Measurements from ENCODE around the gene CNIH3.

CNIH3 gene

GRCh38 chr1:224666078-224666477 lies 50.0 kb downstream of the CNIH3 start:
- Histone ChIP-seq H3K4me1 (ENCODE audit: insufficient read depth, low read length) (peaks cover 21% of the 10 kb centered on the region), H3K4me3 (ENCODE audit: low read length) (no peak overlapping the region), H3K36me3 (ENCODE audit: insufficient read depth, low read length) (no peaks in the 10 kb centered on the region)

DNA sequence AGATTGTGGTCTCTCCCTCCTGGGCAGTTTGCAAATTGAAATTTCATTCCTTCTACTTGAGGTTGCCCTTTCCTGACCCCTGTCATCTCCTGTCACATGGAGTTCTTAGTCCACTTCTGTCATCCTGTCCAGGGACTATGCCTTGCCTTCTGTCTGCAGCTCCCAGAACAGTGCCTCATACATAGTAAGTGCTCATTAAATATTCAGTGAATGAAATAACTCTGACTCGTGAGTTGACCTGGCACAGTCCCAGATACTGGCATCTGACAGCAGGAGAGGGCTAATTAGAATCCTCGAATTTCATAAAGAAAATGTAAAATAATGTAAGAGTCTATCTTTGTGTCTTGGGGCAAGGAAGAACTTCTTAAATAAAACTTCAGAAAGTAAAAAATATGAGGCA lies 50.8 kb downstream of the CNIH3 start:
- H3K4me1 ChIP-seq (ENCODE audit: insufficient read depth, low read length): peaks cover 21% of the 10 kb centered on the region
- no peak overlapping the region for H3K4me3 ChIP-seq (ENCODE audit: low read length)
- no peaks in the 10 kb centered on the region for H3K9me3 ChIP-seq (ENCODE audit: low read length)
- no peaks in the 10 kb centered on the region for H3K36me3 ChIP-seq (ENCODE audit: insufficient read depth, low read length)
- no peaks in the 10 kb centered on the region for H3K27me3 ChIP-seq (ENCODE audit: insufficient read depth, low read length)
- no peak overlapping the region for H2AFZ ChIP-seq (ENCODE audit: low read depth, low read length)

More at GRCh38 chr1:224666078-224666477, 50.0 kb downstream of the CNIH3 start:
- H3K27me3 ChIP-seq (ENCODE audit: insufficient read depth, low read length): no peaks in the 10 kb centered on the region
- H3K9me3 ChIP-seq (ENCODE audit: low read length): no peaks in the 10 kb centered on the region
- no peak overlapping the region for H2AFZ ChIP-seq (ENCODE audit: low read depth, low read length)

GRCh38 chr1:224668984-224669383 lies 52.9 kb downstream of the CNIH3 start:
- Histone ChIP-seq H3K4me1 (ENCODE audit: insufficient read depth, low read length) (peaks cover 21% of the 10 kb centered on the region), H3K27me3 (ENCODE audit: insufficient read depth, low read length) (no peaks in the 10 kb centered on the region), H2AFZ (ENCODE audit: low read depth, low read length) (no peak overlapping the region)

DNA sequence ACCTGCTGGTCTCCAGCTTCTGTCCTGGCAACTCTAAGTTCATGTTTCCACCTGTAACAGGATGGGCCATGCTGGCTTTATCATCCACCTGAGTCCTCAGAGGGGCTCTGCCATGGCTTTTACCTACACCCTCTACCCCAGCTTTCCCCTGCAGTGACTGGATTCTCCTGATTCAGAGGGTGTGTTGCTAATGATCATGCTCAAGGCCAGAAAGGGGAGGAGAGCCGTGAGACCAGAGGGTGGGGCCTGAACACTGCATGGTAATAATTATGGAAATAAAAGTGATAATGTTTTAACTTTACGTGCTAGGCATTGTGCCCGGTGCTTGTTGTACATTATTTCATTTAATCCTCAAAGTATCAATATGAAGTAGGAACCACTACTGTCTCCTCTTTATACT lies 53.3 kb downstream of the CNIH3 start:
- Histone ChIP-seq H3K9me3 (ENCODE audit: low read length) (no peaks in the 10 kb centered on the region), H3K4me1 (ENCODE audit: insufficient read depth, low read length) (peaks cover 21% of the 10 kb centered on the region), H3K36me3 (ENCODE audit: insufficient read depth, low read length) (no peaks in the 10 kb centered on the region), H3K27me3 (ENCODE audit: insufficient read depth, low read length) (no peaks in the 10 kb centered on the region), H2AFZ (ENCODE audit: low read depth, low read length) (no peak overlapping the region), H3K4me3 (ENCODE audit: low read length) (no peak overlapping the region)

More at GRCh38 chr1:224668984-224669383, 52.9 kb downstream of the CNIH3 start:
- H3K36me3 ChIP-seq (ENCODE audit: insufficient read depth, low read length): no peaks in the 10 kb centered on the region
- no peak overlapping the region for H3K4me3 ChIP-seq (ENCODE audit: low read length)
- H3K9me3 ChIP-seq (ENCODE audit: low read length): no peaks in the 10 kb centered on the region

GRCh38 chr1:224670506-224670905 lies 54.4 kb downstream of the CNIH3 start:
- no peaks in the 10 kb centered on the region for H3K9me3 ChIP-seq (ENCODE audit: low read length)
- no peak overlapping the region for H2AFZ ChIP-seq (ENCODE audit: low read depth, low read length)
- H3K4me1 ChIP-seq (ENCODE audit: insufficient read depth, low read length): peaks cover 21% of the 10 kb centered on the region
- H3K4me3 ChIP-seq (ENCODE audit: low read length): no peak overlapping the region
- no peaks in the 10 kb centered on the region for H3K36me3 ChIP-seq (ENCODE audit: insufficient read depth, low read length)
- H3K27me3 ChIP-seq (ENCODE audit: insufficient read depth, low read length): no peaks in the 10 kb centered on the region

DNA sequence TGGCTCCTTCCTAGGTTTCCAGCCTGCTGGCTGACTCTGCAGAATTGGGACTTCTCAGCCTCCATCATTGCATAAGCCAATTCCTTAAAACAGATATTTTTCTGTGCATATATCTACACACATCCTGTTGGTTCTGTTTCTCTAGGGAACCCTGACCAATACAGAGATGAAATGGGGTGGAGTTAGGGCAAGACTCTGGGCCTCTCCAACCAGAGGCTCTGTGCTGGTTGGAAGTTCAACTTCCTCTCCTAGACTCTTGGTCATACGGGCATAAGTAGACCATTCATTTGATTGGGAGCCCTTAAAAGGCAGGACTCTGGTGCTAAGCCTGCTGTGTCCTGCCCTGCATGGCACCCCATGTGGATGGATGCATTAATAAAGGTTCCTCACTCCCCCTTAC lies 55.0 kb downstream of the CNIH3 start:
- Histone ChIP-seq H3K27me3 (ENCODE audit: insufficient read depth, low read length) (no peaks in the 10 kb centered on the region), H3K36me3 (ENCODE audit: insufficient read depth, low read length) (no peaks in the 10 kb centered on the region), H3K9me3 (ENCODE audit: low read length) (no peaks in the 10 kb centered on the region), H3K4me3 (ENCODE audit: low read length) (no peak overlapping the region), H2AFZ (ENCODE audit: low read depth, low read length) (no peak overlapping the region), H3K4me1 (ENCODE audit: insufficient read depth, low read length) (peaks cover 17% of the 10 kb centered on the region)

DNA sequence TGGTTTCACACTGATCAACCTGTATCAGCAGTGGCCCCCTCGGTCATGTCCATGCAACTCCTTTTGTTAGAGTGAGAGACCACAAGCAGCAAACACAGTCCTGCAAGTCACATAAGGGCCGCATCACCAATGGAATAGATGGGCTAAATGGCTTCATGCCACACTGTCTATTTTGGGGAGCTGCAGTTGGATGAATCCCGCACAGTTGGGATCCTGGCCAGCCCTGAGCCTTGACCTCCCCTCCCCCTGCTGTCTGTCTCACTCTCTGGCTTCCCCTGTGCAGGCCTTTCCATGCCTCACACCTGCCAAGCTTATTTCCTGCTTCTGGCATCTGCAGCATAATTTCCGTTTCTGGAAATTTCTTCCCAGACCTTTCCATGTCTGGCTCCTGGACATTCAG lies 57.0 kb downstream of the CNIH3 start:
- no peaks in the 10 kb centered on the region for H3K9me3 ChIP-seq (ENCODE audit: low read length)
- no peaks in the 10 kb centered on the region for H3K27me3 ChIP-seq (ENCODE audit: insufficient read depth, low read length)
- H3K36me3 ChIP-seq (ENCODE audit: insufficient read depth, low read length): no peaks in the 10 kb centered on the region
- no peak overlapping the region for H2AFZ ChIP-seq (ENCODE audit: low read depth, low read length)
- H3K4me1 ChIP-seq (ENCODE audit: insufficient read depth, low read length): no peaks in the 10 kb centered on the region
- no peak overlapping the region for H3K4me3 ChIP-seq (ENCODE audit: low read length)

GRCh38 chr1:224675590-224675989 lies 59.5 kb downstream of the CNIH3 start:
- Histone ChIP-seq H2AFZ (ENCODE audit: low read depth, low read length) (no peak overlapping the region), H3K4me3 (ENCODE audit: low read length) (no peak overlapping the region), H3K9me3 (ENCODE audit: low read length) (no peaks in the 10 kb centered on the region), H3K4me1 (ENCODE audit: insufficient read depth, low read length) (no peaks in the 10 kb centered on the region), H3K36me3 (ENCODE audit: insufficient read depth, low read length) (no peaks in the 10 kb centered on the region), H3K27me3 (ENCODE audit: insufficient read depth, low read length) (no peaks in the 10 kb centered on the region)

DNA sequence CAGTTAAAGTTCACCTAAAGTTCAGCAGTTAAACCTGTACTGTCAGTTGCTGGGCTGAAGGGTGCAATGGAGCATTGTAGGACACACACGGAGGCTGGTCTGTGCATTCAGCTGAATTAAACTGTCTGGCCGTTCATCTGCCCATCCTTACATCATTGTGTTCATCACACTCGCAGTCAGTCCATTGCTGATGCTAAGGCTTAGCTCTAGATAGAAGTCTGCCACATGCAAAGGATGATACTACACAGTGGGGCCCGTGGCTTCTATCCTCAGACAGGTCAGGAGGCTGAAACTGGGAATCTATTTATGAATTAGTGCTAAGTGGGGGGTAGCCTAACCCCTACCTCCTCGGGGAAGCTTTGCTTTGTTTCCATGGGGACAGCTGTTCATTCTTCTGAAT lies 60.4 kb downstream of the CNIH3 start:
- Histone ChIP-seq H2AFZ (ENCODE audit: low read depth, low read length) (no peak overlapping the region), H3K27me3 (ENCODE audit: insufficient read depth, low read length) (no peaks in the 10 kb centered on the region), H3K9me3 (ENCODE audit: low read length) (no peaks in the 10 kb centered on the region), H3K36me3 (ENCODE audit: insufficient read depth, low read length) (no peaks in the 10 kb centered on the region), H3K4me1 (ENCODE audit: insufficient read depth, low read length) (no peaks in the 10 kb centered on the region), H3K4me3 (ENCODE audit: low read length) (no peak overlapping the region)

DNA sequence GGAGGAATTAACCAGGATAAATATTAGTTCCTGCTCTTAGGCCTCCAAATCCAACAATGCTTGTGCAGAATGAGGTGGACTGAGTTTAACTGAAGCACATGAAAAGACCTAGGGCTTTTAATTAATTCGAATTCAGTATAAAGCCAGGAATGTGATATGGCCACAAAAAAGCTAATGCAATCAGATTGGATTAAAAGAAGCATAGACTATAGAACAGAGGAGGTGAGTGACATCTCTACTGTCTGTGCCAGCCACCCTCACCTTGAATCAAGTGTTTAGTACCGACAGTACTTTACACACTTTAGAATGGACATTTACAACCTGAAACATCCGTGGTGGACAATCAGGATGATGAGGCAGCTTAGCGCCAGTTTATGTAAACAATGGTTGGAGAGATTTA lies 62.1 kb downstream of the CNIH3 start:
- Histone ChIP-seq H3K36me3 (ENCODE audit: insufficient read depth, low read length) (no peaks in the 10 kb centered on the region), H2AFZ (ENCODE audit: low read depth, low read length) (no peak overlapping the region), H3K4me1 (ENCODE audit: insufficient read depth, low read length) (peaks cover 2% of the 10 kb centered on the region), H3K4me3 (ENCODE audit: low read length) (no peak overlapping the region), H3K9me3 (ENCODE audit: low read length) (no peaks in the 10 kb centered on the region), H3K27me3 (ENCODE audit: insufficient read depth, low read length) (no peaks in the 10 kb centered on the region)

GRCh38 chr1:224679606-224680005 lies 63.5 kb downstream of the CNIH3 start:
- Histone ChIP-seq H3K36me3 (ENCODE audit: insufficient read depth, low read length) (no peaks in the 10 kb centered on the region), H2AFZ (ENCODE audit: low read depth, low read length) (no peak overlapping the region), H3K9me3 (ENCODE audit: low read length) (no peaks in the 10 kb centered on the region), H3K4me3 (ENCODE audit: low read length) (no peak overlapping the region), H3K27me3 (ENCODE audit: insufficient read depth, low read length) (no peaks in the 10 kb centered on the region), H3K4me1 (ENCODE audit: insufficient read depth, low read length) (peaks cover 2% of the 10 kb centered on the region)

DNA sequence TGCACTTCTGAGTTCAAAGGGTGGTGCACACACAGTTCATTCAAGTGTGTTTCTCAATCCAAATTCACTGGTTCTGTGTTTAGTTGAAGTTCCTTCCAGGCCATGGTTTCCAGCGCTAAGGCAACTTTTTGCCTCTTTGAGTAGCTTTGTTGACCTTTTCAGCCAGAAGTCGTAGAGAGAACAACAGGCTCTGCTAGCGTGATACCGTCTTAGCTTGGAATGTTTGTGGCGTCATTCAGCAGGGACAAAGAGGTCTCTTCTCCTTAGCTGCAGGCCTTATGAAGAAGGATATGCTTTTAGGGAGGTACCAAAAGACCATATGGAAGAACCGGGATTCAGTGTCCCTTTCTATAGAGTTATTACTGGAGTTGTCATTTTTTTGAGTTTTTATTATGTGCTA lies 65.7 kb downstream of the CNIH3 start:
- Histone ChIP-seq H3K27me3 (ENCODE audit: insufficient read depth, low read length) (no peaks in the 10 kb centered on the region), H2AFZ (ENCODE audit: low read depth, low read length) (no peak overlapping the region), H3K4me3 (ENCODE audit: low read length) (no peak overlapping the region), H3K9me3 (ENCODE audit: low read length) (no peaks in the 10 kb centered on the region), H3K36me3 (ENCODE audit: insufficient read depth, low read length) (no peaks in the 10 kb centered on the region), H3K4me1 (ENCODE audit: insufficient read depth, low read length) (peaks cover 5% of the 10 kb centered on the region)

GRCh38 chr1:224683936-224684335 lies 67.8 kb downstream of the CNIH3 start:
- H3K36me3 ChIP-seq (ENCODE audit: insufficient read depth, low read length): no peaks in the 10 kb centered on the region
- no peaks in the 10 kb centered on the region for H3K27me3 ChIP-seq (ENCODE audit: insufficient read depth, low read length)
- no peaks in the 10 kb centered on the region for H3K9me3 ChIP-seq (ENCODE audit: low read length)
- H3K4me3 ChIP-seq (ENCODE audit: low read length): no peak overlapping the region
- H3K4me1 ChIP-seq (ENCODE audit: insufficient read depth, low read length): peaks cover 5% of the 10 kb centered on the region
- H2AFZ ChIP-seq (ENCODE audit: low read depth, low read length): no peak overlapping the region

DNA sequence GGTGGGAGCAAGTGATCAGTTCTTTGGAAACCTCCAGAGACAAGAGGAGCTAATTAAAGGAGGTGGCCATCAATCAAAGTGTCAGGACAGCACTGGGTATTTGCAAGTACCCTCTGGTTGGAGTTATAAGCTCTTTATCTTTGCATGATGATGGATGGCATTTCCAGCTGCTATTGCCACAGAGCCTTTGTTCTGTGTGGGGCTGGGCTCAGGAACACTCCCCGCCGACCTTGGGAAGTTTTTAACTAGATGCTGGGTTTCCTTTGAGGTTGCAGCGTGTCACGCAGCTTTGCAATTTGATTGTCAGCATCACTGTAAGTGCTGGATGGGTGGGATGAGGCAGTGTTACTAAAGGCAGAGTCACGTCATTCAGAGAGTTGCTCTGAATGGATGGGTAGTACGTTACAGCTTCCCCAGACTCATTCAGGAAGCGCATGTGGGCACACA lies 68.9 kb downstream of the CNIH3 start:
- H2AFZ ChIP-seq (ENCODE audit: low read depth, low read length): no peak overlapping the region
- no peaks in the 10 kb centered on the region for H3K36me3 ChIP-seq (ENCODE audit: insufficient read depth, low read length)
- no peak overlapping the region for H3K4me3 ChIP-seq (ENCODE audit: low read length)
- no peaks in the 10 kb centered on the region for H3K9me3 ChIP-seq (ENCODE audit: low read length)
- peaks cover 5% of the 10 kb centered on the region for H3K4me1 ChIP-seq (ENCODE audit: insufficient read depth, low read length)
- no peaks in the 10 kb centered on the region for H3K27me3 ChIP-seq (ENCODE audit: insufficient read depth, low read length)
